Measurements from ENCODE around the gene DAB2IP. TPM values are rescaled to one million over a fixed set of nuclear protein-coding genes. Genes with fewer than 3 reads are reported as not detected.

Gene DAB2IP
- total RNA-seq, 2 experiments from 2014 or later = 0.06 TPM; not detected in 1

GRCh38 chr9:121604654-121605053, 46.8 kb upstream of the DAB2IP start:
- CTCF ChIA-PET = no interaction called here
- H3K36me3 Mint-ChIP-seq (ENCODE audit: low read depth) = no peaks in the 10 kb centered on the region
- H3K4me1 ChIP-seq (ENCODE audit: insufficient read depth, low read length) = peaks cover 3% of the 10 kb centered on the region
- H3K27ac ChIP-seq (ENCODE audit: low read depth in 1 of 2, low read length in 2 of 2) = no peak overlapping the region
- TF ChIP-seq CTCF (IDR thresholded peaks at IDR 0.05) = no peak
- ATAC-seq (ENCODE audit: poor library complexity) = no peak
- no peaks in the 10 kb centered on the region for H3K36me3 ChIP-seq (ENCODE audit: insufficient read depth, low read length)
- peaks cover 19 to 39% of the 10 kb centered on the region in 2 experiments for H3K27me3 ChIP-seq (ENCODE audit: control insufficient read depth in 1 of 2, insufficient read depth in 2 of 2, low read length in 2 of 2)
- no peaks in the 10 kb centered on the region for H3K4me1 Mint-ChIP-seq (ENCODE audit: low read depth)
- DNase-seq = no peak
- intact Hi-C loops (cut with DNase I, micrococcal nuclease) = no loop called here
- H3K27me3 Mint-ChIP-seq = peaks cover 78% of the 10 kb centered on the region
- H3K9me3 ChIP-seq (ENCODE audit: control insufficient read depth in 1 of 2, insufficient read depth in 1 of 2, low read length in 2 of 2) = peaks cover 0 to 5% of the 10 kb centered on the region in 2 experiments
- H3K27ac Mint-ChIP-seq = no peak overlapping the region
- H3K9me3 Mint-ChIP-seq = no peaks in the 10 kb centered on the region
- POLR2A ChIA-PET = no interaction called here
- no peak overlapping the region for H3K4me3 Mint-ChIP-seq
- no peak overlapping the region for H3K4me3 ChIP-seq (ENCODE audit: low read length)

- Histone ChIP-seq H3K27ac (ENCODE audit: low read depth in 1 of 2, low read length in 2 of 2) (no peak overlapping the region), H3K36me3 (ENCODE audit: insufficient read depth, low read length) (no peaks in the 10 kb centered on the region), H3K27me3 (ENCODE audit: control insufficient read depth in 1 of 2, insufficient read depth in 2 of 2, low read length in 2 of 2) (peaks cover 8 to 22% of the 10 kb centered on the region in 2 experiments), H3K4me3 (ENCODE audit: low read length) (no peak overlapping the region), H3K9me3 (ENCODE audit: control insufficient read depth in 1 of 2, insufficient read depth in 1 of 2, low read length in 2 of 2) (no peaks in the 10 kb centered on the region), H3K4me1 (ENCODE audit: insufficient read depth, low read length) (peaks cover 4% of the 10 kb centered on the region)
- ChIA-PET CTCF (no interaction called here), POLR2A (no interaction called here)
- ATAC-seq (ENCODE audit: poor library complexity) (no peak), DNase-seq (no peak)
- TF ChIP-seq CTCF (IDR thresholded peaks at IDR 0.05) = no peak
- Mint-ChIP-seq H3K9me3 (no peaks in the 10 kb centered on the region), H3K27ac (no peak overlapping the region), H3K4me1 (ENCODE audit: low read depth) (peaks cover 4% of the 10 kb centered on the region), H3K27me3 (peaks cover 69% of the 10 kb centered on the region), H3K36me3 (ENCODE audit: low read depth) (no peaks in the 10 kb centered on the region), H3K4me3 (no peak overlapping the region)
- intact Hi-C loops (cut with DNase I, micrococcal nuclease) = no loop called here
Observed at GRCh38 chr9:121607434-121608167, 43.8 kb upstream of the DAB2IP start.

GRCh38 chr9:121608168-121608853, 43.1 kb upstream of the DAB2IP start:
- Mint-ChIP-seq H3K4me3 (no peak overlapping the region), H3K27ac (no peak overlapping the region), H3K27me3 (peaks cover 69% of the 10 kb centered on the region), H3K4me1 (ENCODE audit: low read depth) (peaks cover 10% of the 10 kb centered on the region), H3K9me3 (no peaks in the 10 kb centered on the region), H3K36me3 (ENCODE audit: low read depth) (no peaks in the 10 kb centered on the region)
- CTCF ChIA-PET = no interaction called here
- DNase-seq = no peak
- no peak for ATAC-seq (ENCODE audit: poor library complexity)
- no peak for TF ChIP-seq CTCF (IDR thresholded peaks at IDR 0.05)
- Histone ChIP-seq H3K4me3 (ENCODE audit: low read length) (no peak overlapping the region), H3K27me3 (ENCODE audit: control insufficient read depth in 1 of 2, insufficient read depth in 2 of 2, low read length in 2 of 2) (peaks cover 13 to 26% of the 10 kb centered on the region in 2 experiments), H3K9me3 (ENCODE audit: control insufficient read depth in 1 of 2, insufficient read depth in 1 of 2, low read length in 2 of 2) (no peaks in the 10 kb centered on the region), H3K36me3 (ENCODE audit: insufficient read depth, low read length) (no peaks in the 10 kb centered on the region), H3K4me1 (ENCODE audit: insufficient read depth, low read length) (peaks cover 10% of the 10 kb centered on the region), H3K27ac (ENCODE audit: low read depth in 1 of 2, low read length in 2 of 2) (no peak overlapping the region)
- intact Hi-C loops (cut with DNase I, micrococcal nuclease) = no loop called here
- POLR2A ChIA-PET = no interaction called here

All from CD4-positive, alpha-beta T cell (primary cell).